Measurements from ENCODE around the gene FBXO10.
A peak's percentile ranks its signal among the peaks of the same experiment; 100 is the strongest.
"Not testable (repeated sequence)": the region's sequence is repeated elsewhere in the genome, so short reads cannot be mapped to it uniquely, and the experiment has no call there.

Gene FBXO10

DNA sequence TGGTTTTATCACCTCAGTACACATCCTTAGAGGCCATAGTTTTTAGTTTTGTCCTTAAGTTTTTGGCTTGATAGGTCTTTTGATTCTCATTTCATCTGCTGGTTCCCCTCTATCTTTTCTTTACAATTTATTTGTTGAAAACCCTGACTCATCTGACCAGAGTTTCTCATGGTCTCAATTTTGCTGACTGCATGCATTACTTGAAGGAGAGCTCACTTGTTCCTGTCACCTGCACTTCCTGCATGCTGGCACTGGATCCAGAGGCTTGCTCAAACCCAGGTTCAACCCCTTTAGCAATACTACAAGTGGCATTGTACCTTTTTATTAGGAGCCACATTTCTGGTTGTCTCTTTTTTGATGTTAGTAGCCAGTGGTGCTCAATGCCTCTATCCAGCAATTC lies 26.7 kb downstream of the FBXO10 start:
- no peak for DNase-seq

DNA sequence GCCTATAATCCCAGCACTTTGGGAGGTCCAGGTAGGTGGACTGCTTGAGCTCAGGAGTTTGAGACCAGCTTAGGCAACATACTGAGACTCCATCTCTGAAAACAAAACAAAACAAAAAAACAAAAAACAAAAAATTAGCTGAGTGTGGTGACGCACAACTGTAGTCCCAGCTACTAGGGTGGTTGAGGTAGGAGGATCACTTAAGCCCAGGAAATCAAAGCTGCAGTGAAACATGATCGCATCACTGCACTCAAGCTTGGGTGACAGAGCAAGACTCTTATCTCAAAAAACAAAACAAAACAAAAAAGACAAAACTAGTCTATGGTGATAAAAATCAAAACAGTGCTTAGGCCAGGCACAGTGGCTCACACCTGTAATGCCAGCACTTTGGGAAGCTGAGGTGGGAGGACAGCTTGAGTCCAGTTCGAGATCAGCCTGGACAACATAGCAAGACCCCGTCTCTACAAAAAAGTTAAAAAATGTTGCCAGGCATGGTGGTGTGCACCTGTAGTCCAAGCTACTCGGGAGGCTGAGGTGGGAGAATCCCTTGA lies 28.8 kb downstream of the FBXO10 start:
- no peak for DNase-seq

DNA sequence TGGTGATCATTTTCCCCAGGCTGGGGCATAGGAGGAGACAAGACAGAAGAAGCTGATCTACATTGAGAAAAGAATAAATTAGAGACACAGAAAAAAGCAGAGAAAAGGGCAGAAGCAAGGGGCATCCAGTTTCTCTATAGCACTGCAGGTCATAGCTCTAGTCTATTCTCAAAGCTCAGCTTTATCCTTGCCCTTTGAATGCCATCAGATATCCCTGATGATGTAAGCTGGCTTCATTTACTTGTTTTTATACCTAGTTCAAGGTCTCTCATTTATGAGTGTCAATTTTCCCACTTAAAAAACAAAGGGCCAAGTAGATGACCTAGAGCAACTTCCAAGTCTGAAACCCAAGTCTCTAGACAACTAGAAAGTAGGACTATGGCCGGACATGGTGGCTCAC lies 32.7 kb downstream of the FBXO10 start:
- no peak for DNase-seq

DNA sequence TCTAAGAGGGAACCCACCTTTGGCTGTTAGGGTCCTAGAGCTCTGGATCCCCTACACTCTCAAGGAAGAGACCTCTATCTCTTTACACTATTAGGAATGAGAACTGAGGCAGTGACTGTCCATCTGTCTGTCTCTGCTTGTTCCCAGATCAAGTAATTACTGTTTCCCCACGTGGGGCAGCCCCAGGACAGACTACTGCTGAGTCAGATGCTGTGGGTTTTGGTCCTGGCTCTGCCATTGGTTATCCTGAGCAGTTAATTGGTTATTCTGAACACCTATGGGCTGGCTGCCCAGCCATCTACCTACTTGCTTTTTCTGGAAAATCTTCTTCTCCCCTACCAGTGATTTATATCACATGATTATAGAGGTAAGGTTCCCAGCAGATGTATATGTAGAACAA lies 33.3 kb downstream of the FBXO10 start:
- DNase-seq = no peak

GRCh38 chr9:37542488-37542887 lies 33.7 kb downstream of the FBXO10 start:
- DNase-seq = no peak

DNA sequence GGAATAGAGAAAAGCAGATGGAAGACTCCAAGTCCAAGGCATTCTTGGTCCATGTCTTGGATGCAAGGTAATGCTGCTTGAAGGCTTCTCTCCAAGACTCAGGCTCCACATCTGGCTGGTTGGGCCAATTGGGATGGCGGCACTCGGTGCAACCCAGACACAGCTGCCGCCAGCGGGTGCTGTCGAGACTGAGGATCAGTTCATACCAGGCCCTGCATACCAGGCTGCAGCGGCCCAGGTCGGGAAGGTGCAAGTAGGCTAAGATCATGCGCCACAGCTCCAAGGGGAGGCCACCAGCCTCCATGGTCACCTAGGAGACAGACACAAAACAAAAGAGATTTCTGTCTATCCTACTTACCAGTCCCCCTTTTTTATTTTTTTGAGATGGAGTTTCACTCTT lies 34.7 kb downstream of the FBXO10 start:
- DNase-seq = no peak

GRCh38 chr9:37540634-37541033 lies 35.5 kb downstream of the FBXO10 start:
- DNase-seq = no peak

- DNase-seq = no peak
Observed at GRCh38 chr9:37539634-37540033, 36.5 kb downstream of the FBXO10 start.

- DNase-seq = no peak
Observed at GRCh38 chr9:37538099-37538498, 38.1 kb downstream of the FBXO10 start.

DNA sequence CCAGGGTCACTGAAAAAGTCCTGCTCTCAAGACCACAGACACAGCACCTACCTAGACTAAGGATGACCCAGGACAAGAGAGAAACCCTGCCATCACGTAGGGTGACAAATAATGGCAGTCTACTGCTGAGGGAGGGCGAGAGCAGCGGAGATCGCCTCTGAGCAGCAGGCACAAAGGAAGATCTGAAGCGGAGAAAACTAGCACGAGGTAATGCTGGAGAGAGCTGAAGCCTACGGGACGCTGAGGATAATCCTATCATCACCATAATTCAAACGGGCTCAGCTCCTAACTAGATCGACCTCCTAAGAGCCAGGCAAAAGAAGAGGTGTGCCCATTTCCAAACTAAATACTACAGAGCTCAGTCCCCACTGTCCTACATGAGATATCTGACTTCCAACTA lies 41.3 kb downstream of the FBXO10 start:
- no peak for DNase-seq

GRCh38 chr9:37534412-37534811 lies 41.8 kb downstream of the FBXO10 start:
- no peak for DNase-seq

DNA sequence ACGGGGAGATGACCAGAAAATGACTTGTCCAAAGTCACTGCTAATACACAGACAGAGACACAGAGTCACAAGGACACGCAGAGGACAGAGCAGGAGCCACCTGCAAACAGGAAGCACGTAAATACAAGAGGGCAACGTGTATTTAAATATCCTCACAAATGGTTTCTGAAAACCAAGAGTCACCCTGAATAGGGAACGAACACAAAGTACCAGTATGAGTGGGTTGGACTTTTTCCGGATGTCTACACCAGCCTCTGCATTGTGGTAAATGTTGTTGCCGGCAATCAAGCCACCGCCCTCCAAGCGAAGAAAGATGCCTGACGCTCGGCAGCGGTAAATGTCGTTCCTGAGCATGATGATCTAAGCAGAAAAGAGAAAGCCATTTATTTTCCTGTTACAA lies 44.5 kb downstream of the FBXO10 start:
- DNase-seq = no peak

DNA sequence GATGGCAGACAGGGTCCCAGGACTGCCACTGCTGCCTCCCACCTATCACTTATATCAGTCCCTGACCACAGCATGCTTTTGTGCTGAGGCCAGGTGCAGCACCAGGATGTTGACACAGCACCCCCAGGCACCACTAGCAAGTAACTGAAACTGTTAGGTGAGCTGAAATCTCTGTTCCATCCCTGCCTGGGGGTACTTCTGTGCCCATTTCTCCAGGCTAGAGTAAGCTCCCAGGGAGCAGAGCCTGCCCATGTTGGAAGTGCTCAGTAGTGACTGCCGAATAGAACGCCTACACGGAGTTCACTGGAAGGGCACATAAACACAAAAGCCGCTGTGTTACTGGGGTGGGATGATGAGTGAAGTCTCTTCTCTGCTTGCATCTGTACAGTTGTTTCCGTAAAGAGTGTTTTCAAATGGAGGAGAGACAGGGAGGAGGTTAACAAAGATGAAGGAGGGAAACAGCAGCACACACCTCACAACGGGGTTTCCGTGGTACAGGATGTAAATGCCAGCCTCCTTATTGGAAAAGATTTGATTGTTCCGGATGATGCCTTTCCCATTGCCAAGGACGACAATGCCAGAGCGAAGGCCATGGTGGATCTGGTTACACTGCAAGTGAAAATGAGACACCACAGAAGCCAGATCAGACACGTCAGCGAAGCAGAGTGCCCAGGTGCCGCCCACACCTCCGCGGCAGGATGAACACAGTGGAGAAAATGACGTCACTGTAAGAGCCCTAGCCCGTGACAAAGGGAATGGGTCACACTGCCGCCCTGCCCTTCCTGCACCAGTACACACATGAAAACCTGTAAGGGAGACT lies 47.3 kb downstream of the FBXO10 start:
- DNase-seq = no peak

DNA sequence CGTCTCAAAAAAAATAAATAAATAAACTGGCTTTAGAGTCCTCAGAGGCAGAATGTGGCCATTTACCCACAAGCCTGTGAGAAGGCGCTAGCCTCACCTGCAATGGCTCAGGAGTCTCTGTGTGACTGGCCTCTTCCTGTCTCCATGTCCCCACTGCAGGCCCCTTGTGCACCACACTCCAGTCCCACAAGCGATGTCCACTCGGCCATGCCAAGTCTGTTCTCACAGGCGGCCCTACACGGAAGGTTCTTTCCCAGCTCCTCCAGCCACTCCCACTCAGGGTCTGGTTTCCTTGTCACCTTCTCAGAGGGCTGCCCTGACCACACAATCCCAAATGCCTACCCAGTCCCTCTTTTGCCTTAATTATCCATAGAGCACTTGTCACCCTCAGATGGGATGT lies 52.3 kb downstream of the FBXO10 start:
- no peak for DNase-seq

DNA sequence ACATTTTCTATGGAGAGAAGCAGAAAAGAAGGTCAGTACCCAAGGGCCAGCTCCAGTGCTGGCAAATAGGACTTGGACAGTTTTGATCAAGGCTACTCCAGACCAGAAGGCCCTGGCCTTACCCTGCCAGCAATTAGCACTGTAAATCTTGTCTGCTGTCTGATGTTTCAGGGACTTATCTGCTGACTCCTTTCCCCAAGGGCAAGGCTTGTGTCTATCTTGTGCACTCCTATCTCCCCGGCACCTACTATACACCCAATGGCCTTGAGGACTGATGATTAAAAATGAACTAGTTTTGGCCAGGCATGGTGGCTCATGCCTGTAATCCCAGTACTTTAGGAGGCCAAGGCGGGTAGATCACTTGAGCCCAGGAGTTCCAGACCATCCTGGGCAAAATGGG lies 53.2 kb downstream of the FBXO10 start:
- DNase-seq = no peak

DNA sequence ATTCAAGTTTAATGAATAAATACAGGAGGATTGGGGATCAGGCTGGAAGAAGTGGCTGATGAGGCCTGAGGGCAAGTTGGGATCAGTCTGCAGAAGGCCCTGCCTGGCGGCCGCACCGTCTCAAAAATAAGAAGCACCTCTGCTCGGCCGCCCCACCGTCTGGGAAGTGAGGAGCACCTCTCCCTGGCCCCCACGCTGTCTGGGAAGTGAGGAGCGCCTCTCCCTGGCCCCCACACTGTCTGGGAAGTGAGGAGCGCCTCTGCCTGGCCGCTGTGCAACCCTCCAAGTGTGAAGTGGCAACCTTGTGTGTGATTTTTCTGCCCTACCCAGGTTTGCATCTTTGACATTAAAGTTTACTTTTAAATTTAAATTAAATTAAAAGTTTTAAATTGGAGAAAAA lies 55.1 kb downstream of the FBXO10 start:
- no peak for DNase-seq

GRCh38 chr9:37520641-37521040 lies 55.5 kb downstream of the FBXO10 start:
- DNase-seq = no peak

DNA sequence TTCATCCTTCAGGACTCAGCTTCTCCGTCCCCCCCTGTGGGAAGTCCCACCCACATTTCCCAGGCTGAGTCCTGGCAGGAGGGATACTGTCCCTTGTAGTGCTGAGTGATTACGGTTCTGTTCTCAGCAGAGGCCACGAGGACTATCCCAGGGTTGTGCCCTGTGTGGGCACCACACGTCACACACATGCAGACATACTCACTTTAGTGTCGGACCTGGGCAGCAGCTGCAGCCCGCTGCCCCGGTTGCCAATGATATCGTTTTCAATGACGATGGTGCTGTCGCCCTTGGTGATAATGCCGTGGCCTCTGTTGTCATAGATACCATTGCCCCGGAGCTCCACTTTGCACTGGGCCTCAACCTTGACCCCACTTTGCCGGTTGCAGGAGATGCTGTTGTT lies 58.3 kb downstream of the FBXO10 start:
- DNase-seq = no peak

DNA sequence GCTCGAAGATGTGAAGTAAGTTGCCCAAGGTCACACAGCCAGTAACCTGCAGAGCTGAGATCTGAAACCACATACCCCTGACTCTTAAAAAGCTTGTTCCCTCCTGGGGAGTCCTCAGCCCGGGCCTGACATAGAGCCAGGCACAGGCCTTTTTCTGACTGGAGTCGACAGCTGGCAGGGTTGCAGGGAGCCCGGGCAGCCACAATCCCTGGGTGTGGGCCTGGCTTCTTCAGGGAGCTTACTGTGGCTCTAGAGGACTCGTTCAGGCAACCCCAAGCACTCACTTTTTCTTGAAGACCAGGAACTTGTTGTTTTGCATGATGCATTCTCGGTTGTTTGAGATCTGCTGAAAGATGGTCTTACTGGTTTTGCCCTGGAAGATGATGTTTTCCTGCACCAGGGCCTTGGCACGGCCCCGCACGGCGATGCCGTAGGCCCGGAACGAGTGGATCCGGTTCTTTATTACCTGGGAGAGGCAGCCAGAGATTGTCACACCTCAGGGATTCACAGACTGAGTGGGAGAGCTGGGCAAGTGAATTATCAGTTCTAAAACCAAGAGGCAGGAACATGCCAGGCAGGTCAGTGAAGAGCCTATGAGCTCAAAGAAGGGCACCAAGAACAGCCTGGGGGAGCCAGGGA lies 60.4 kb downstream of the FBXO10 start:
- no peak for DNase-seq

- no peak for DNase-seq
Observed at GRCh38 chr9:37514999-37515398, 61.2 kb downstream of the FBXO10 start.

DNA sequence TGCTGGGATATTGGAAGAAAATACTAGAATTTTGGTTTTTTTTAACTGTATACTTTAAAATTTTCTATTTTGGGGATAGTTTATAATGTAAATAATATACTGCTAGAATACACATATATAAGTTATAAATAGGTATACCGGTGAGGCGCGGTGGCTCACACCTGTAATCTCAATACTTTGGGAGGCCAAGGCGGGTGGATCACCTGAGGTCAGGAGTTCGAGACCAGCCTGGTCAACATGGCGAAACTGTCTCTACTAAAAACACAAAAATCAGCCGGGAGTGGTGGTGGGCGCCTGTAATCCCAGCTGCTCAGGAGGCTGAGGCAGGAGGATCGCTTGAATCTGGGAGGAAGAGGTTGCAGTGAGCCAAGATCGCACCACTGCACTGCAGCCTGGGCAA lies 61.8 kb downstream of the FBXO10 start:
- DNase-seq = not testable (repeated sequence)

- DNase-seq = no peak
Observed at GRCh38 chr9:37512437-37512836, 63.7 kb downstream of the FBXO10 start.

GRCh38 chr9:37511016-37512010 lies 64.9 kb downstream of the FBXO10 start:
- DNase-seq = peak; percentile 10
